Measurements from ENCODE around the gene PBX4.

- TF ChIP-seq CTCF (IDR thresholded peaks at IDR 0.05) (no peak), POLR2A (IDR thresholded peaks at IDR 0.05) (no peak)
Observed at GRCh38 chr19:19567391-19567790, 51.1 kb downstream of the PBX4 start.

All from uterus (tissue), 2 donors.